ENCODE results near the gene TGFB1. TPM values are rescaled to one million over a fixed set of nuclear protein-coding genes. Genes with fewer than 3 reads are reported as not detected.
A peak's percentile ranks its signal among the peaks of the same experiment; 100 is the strongest.

Gene TGFB1
- total and polyA plus RNA-seq, 5 donors: 23.9 to 39.3 (median 32.1) TPM

- peak overlapping the region; percentile 51 for H3K27ac ChIP-seq (ENCODE audit: low read length)
- peaks cover 12% of the 10 kb centered on the region for H3K4me1 ChIP-seq (ENCODE audit: control insufficient read depth, insufficient read depth, low read length)
- peak; percentile 77 to 92 (median 91) for DNase-seq
- WGBS: 26% methylated on average over 33 of the region's 33 CpGs
- no peaks in the 10 kb centered on the region for H3K9me3 ChIP-seq (ENCODE audit: control insufficient read depth, low read length)
- intact Hi-C loops (cut with DNase I): no loop called here
- no peak overlapping the region for H3K4me3 ChIP-seq (ENCODE audit: low read length)
- peak; percentile 58 to 60 for ATAC-seq
- H3K27me3 ChIP-seq (ENCODE audit: control insufficient read depth, insufficient read depth): no peaks in the 10 kb centered on the region
Observed at GRCh38 chr19:41327576-41328156, 26.1 kb downstream of the TGFB1 start.

GRCh38 chr19:41327076-41327575 lies 26.6 kb downstream of the TGFB1 start:
- no peaks in the 10 kb centered on the region for H3K9me3 ChIP-seq (ENCODE audit: control insufficient read depth, low read length)
- ATAC-seq (no peak), DNase-seq (no peak)
- H3K4me3 ChIP-seq (ENCODE audit: low read length): no peak overlapping the region
- H3K27ac ChIP-seq (ENCODE audit: low read length): peak overlapping the region; percentile 51
- peaks cover 12% of the 10 kb centered on the region for H3K4me1 ChIP-seq (ENCODE audit: control insufficient read depth, insufficient read depth, low read length)
- no peaks in the 10 kb centered on the region for H3K27me3 ChIP-seq (ENCODE audit: control insufficient read depth, insufficient read depth)
- WGBS: 35% methylated on average over 13 of the region's 13 CpGs
- intact Hi-C loops (cut with DNase I): no loop called here

- peak overlapping the region; percentile 18 for H3K4me3 ChIP-seq (ENCODE audit: low read length)
- 18% methylated on average over 30 of the region's 30 CpGs for WGBS
- H3K9me3 ChIP-seq (ENCODE audit: control insufficient read depth, low read length): no peaks in the 10 kb centered on the region
- ATAC-seq (peak; percentile 0 to 3), DNase-seq (peak in 2 of 3 donors; percentile 82 to 83)
- H3K27me3 ChIP-seq (ENCODE audit: control insufficient read depth, insufficient read depth): no peaks in the 10 kb centered on the region
- peaks cover 12% of the 10 kb centered on the region for H3K4me1 ChIP-seq (ENCODE audit: control insufficient read depth, insufficient read depth, low read length)
- intact Hi-C loops (cut with DNase I): no loop called here
- peak overlapping the region; percentile 94 for H3K27ac ChIP-seq (ENCODE audit: low read length)
Observed at GRCh38 chr19:41325947-41326706, 27.6 kb downstream of the TGFB1 start.

DNA sequence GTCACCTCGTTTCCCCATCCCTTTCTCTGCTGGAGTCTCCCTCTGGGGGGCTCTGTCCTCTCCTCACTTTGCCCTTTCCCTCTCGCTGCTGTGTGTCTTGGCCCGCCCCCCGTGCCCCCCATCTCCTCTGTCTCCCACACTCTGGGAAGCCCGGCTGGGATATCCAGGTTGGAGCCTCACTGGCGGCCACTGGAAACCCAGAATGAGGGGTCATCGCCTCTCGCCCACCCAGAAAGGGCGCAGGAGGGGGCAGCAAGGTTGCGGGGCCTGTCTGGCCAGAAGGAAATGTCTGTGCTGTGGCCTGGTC lies 28.1 kb downstream of the TGFB1 start:
- Histone ChIP-seq H3K9me3 (ENCODE audit: control insufficient read depth, low read length) (no peaks in the 10 kb centered on the region), H3K4me1 (ENCODE audit: control insufficient read depth, insufficient read depth, low read length) (peaks cover 12% of the 10 kb centered on the region), H3K27ac (ENCODE audit: low read length) (peak overlapping the region; percentile 94), H3K27me3 (ENCODE audit: control insufficient read depth, insufficient read depth) (no peaks in the 10 kb centered on the region), H3K4me3 (ENCODE audit: low read length) (peak overlapping the region; percentile 18)
- ATAC-seq: no peak
- intact Hi-C loops (cut with DNase I): no loop called here
- no peak for DNase-seq
- WGBS: 7% methylated on average over 10 of the region's 10 CpGs

- no peaks in the 10 kb centered on the region for H3K9me3 ChIP-seq (ENCODE audit: control insufficient read depth, low read length)
- no peaks in the 10 kb centered on the region for H3K27me3 ChIP-seq (ENCODE audit: control insufficient read depth, insufficient read depth)
- intact Hi-C loops (cut with DNase I): loop anchor here in 1 of 4 donors (5.0 kb wide), 1 partner anchor 32 kb away; no protein-coding TSS in a partner anchor
- H3K27ac ChIP-seq (ENCODE audit: low read length): peak overlapping the region; percentile 94
- ATAC-seq (peak; percentile 60 to 64), DNase-seq (peak; percentile 84 to 93 (median 93))
- peak overlapping the region; percentile 18 for H3K4me3 ChIP-seq (ENCODE audit: low read length)
- 8% methylated on average over 23 of the region's 23 CpGs for WGBS
- H3K4me1 ChIP-seq (ENCODE audit: control insufficient read depth, insufficient read depth, low read length): peaks cover 12% of the 10 kb centered on the region
Observed at GRCh38 chr19:41324921-41325639, 28.6 kb downstream of the TGFB1 start.

- H3K4me1 ChIP-seq (ENCODE audit: control insufficient read depth, insufficient read depth, low read length): peaks cover 12% of the 10 kb centered on the region
- no peaks in the 10 kb centered on the region for H3K9me3 ChIP-seq (ENCODE audit: control insufficient read depth, low read length)
- 56% methylated on average over 7 of the region's 7 CpGs for WGBS
- no peak overlapping the region for H3K4me3 ChIP-seq (ENCODE audit: low read length)
- ATAC-seq: no peak
- peak in 1 of 3 donors; percentile 30 for DNase-seq
- peak overlapping the region; percentile 94 for H3K27ac ChIP-seq (ENCODE audit: low read length)
- no peaks in the 10 kb centered on the region for H3K27me3 ChIP-seq (ENCODE audit: control insufficient read depth, insufficient read depth)
- intact Hi-C loops (cut with DNase I): loop anchor here in 1 of 4 donors (5.0 kb wide), 1 partner anchor 33 kb away; no protein-coding TSS in a partner anchor
Observed at GRCh38 chr19:41324231-41324702, 29.5 kb downstream of the TGFB1 start.

DNA sequence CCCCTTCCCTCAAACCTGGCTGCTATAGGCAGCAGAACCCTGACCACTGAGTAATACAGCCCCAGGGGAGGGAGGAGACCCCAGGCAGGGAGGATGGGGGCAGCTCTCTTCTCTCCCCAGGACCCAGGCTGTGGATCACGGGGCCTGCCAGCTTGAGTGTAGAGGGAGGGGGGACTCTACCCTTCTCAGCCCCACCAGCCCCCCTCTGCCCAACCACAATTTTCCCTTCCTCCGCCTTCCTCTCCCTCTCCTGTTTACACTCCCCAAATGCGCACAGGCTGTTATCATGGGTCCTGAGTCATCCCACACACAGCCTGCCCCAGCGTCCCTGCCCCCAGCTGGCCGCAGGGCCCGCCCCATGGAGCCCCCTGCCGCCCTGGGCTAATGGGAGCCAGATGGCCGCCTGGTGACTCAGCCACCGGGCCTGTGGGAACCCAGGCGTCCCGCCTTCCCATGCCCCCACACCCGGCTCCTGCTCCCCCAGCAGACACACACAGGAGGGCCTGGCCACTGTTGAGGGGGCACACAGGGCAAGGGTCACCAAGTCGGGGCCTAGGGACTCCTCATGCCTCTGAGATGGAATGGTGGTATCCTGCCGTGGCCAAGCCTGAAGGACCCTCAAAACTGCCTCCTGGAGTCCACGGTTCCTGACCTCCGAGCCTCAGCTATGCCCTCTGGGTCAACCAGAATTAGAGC lies 30.1 kb downstream of the TGFB1 start:
- peak overlapping the region; percentile 94 for H3K27ac ChIP-seq (ENCODE audit: low read length)
- no peaks in the 10 kb centered on the region for H3K27me3 ChIP-seq (ENCODE audit: control insufficient read depth, insufficient read depth)
- no peak overlapping the region for H3K4me3 ChIP-seq (ENCODE audit: low read length)
- no peaks in the 10 kb centered on the region for H3K9me3 ChIP-seq (ENCODE audit: control insufficient read depth, low read length)
- H3K4me1 ChIP-seq (ENCODE audit: control insufficient read depth, insufficient read depth, low read length): peaks cover 12% of the 10 kb centered on the region
- ATAC-seq: peak; percentile 53 to 68
- intact Hi-C loops (cut with DNase I): loop anchor here in 1 of 4 donors (5.0 kb wide), 1 partner anchor 34 kb away; no protein-coding TSS in a partner anchor
- peak; percentile 85 to 90 (median 89) for DNase-seq
- WGBS: 38% methylated on average over 16 of the region's 16 CpGs

DNA sequence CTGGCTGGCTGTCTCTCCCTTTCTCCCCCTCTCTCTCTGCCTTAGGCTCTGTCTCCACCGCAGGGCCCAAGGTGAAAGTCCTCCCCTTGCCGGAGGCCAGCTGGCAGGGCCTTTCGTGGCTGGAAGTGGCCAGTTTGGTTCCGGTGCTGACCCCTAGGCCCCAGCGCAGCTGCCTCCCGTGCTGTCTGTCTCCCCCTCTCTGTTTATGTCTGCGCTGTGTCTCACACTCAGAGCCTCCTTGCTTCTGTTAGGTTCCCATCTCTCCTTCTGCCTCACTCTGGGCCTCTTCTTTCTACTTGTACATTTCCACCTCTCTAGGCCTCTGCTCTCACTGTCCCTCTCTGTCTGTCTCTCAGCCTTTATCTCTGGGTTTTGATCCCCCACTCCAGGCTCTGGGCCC lies 30.7 kb downstream of the TGFB1 start:
- intact Hi-C loops (cut with DNase I): loop anchor here in 1 of 4 donors (5.0 kb wide), 1 partner anchor 34 kb away; no protein-coding TSS in a partner anchor
- no peak overlapping the region for H3K4me3 ChIP-seq (ENCODE audit: low read length)
- peaks cover 12% of the 10 kb centered on the region for H3K4me1 ChIP-seq (ENCODE audit: control insufficient read depth, insufficient read depth, low read length)
- no peaks in the 10 kb centered on the region for H3K27me3 ChIP-seq (ENCODE audit: control insufficient read depth, insufficient read depth)
- WGBS: 50% methylated on average over 7 of the region's 7 CpGs
- ATAC-seq: no peak
- peak; percentile 61 to 87 (median 73) for DNase-seq
- H3K27ac ChIP-seq (ENCODE audit: low read length): peak overlapping the region; percentile 80
- H3K9me3 ChIP-seq (ENCODE audit: control insufficient read depth, low read length): no peaks in the 10 kb centered on the region

- WGBS: 88% methylated on average over 11 of the region's 11 CpGs
- H3K4me3 ChIP-seq (ENCODE audit: low read length): no peak overlapping the region
- H3K4me1 ChIP-seq (ENCODE audit: control insufficient read depth, insufficient read depth, low read length): peaks cover 12% of the 10 kb centered on the region
- peak overlapping the region; percentile 80 for H3K27ac ChIP-seq (ENCODE audit: low read length)
- DNase-seq: peak in 2 of 3 donors; percentile 37 to 44
- intact Hi-C loops (cut with DNase I): loop anchor here in 1 of 4 donors (5.0 kb wide), 1 partner anchor 35 kb away; no protein-coding TSS in a partner anchor
- ATAC-seq: no peak
- no peaks in the 10 kb centered on the region for H3K27me3 ChIP-seq (ENCODE audit: control insufficient read depth, insufficient read depth)
- H3K9me3 ChIP-seq (ENCODE audit: control insufficient read depth, low read length): no peaks in the 10 kb centered on the region
Observed at GRCh38 chr19:41322451-41322850, 31.3 kb downstream of the TGFB1 start.

- intact Hi-C loops (cut with DNase I): loop anchor here in 1 of 4 donors (5.0 kb wide), 1 partner anchor 36 kb away; no protein-coding TSS in a partner anchor
- 50% methylated on average over 10 of the region's 10 CpGs for WGBS
- H3K9me3 ChIP-seq (ENCODE audit: control insufficient read depth, low read length): no peaks in the 10 kb centered on the region
- DNase-seq: peak; percentile 60 to 77 (median 76)
- H3K4me3 ChIP-seq (ENCODE audit: low read length): no peak overlapping the region
- ATAC-seq: peak; percentile 3 to 13
- H3K4me1 ChIP-seq (ENCODE audit: control insufficient read depth, insufficient read depth, low read length): peaks cover 12% of the 10 kb centered on the region
- H3K27ac ChIP-seq (ENCODE audit: low read length): peak overlapping the region; percentile 80
- no peaks in the 10 kb centered on the region for H3K27me3 ChIP-seq (ENCODE audit: control insufficient read depth, insufficient read depth)
Observed at GRCh38 chr19:41321600-41322270, 32.0 kb downstream of the TGFB1 start.
